SIG-M5 (cell line): ENCODE results near the gene COL17A1.

Experiments used
- DNase-seq: peaks from one replicate; lab custom pipeline; 2025; lab: John Stamatoyannopoulos, UW

Gene COL17A1

DNA sequence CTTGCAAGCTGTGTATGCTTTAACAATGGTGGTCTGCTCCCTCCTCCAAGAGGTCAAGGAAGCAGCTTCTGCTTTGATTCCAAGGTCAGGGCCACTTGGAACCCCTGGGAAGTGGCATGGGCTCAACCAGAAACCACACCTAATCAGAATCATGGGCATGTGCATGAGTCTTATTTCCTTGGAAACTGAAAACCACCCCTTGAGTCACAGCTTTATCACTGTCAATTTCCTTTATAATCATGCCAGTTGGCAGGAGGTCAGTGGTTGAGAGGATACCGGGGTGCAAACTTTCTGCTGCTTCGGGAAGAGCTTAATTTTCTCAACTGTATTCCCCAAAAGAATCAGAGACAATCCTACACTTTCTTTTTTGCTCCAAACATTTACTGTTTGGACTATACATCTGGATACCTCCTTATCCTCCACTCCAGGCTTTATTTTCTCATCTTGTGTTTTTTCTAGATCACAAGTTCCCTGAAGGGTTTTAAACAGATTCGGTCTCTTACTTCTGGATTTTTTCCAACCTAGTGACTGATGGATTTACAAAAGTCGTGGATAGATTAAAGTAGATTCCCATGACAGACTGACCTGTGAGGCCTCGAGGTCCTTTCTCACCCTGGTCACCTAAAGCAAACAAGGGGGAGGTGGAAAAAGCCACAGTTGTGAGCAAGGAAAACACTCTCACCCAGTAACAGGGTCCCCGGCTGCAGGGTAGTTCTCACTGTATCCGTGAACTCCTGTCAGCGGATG, 36.0 kb downstream of the COL17A1 start:
- DNase-seq, result no peak

DNA sequence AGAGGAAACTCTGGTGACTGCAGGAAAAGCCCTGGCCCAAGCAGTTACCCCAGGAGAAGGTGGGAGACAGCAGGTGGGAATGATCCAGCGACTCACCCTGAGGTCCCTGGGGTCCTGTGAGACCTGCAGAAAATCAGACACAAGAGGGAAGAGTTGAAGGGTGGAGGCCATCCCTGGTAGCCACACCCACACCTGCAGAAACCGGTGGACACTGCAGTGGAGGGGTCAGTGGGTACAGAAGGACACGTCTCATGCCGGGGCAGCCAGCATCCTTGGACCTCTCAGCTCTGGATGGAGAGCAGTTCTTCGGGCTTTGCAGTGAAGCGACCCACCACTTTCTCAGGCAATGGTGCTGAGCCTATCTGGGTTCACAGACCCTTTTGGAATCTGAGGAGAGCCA, 39.0 kb downstream of the COL17A1 start:
- DNase-seq, result no peak

DNA sequence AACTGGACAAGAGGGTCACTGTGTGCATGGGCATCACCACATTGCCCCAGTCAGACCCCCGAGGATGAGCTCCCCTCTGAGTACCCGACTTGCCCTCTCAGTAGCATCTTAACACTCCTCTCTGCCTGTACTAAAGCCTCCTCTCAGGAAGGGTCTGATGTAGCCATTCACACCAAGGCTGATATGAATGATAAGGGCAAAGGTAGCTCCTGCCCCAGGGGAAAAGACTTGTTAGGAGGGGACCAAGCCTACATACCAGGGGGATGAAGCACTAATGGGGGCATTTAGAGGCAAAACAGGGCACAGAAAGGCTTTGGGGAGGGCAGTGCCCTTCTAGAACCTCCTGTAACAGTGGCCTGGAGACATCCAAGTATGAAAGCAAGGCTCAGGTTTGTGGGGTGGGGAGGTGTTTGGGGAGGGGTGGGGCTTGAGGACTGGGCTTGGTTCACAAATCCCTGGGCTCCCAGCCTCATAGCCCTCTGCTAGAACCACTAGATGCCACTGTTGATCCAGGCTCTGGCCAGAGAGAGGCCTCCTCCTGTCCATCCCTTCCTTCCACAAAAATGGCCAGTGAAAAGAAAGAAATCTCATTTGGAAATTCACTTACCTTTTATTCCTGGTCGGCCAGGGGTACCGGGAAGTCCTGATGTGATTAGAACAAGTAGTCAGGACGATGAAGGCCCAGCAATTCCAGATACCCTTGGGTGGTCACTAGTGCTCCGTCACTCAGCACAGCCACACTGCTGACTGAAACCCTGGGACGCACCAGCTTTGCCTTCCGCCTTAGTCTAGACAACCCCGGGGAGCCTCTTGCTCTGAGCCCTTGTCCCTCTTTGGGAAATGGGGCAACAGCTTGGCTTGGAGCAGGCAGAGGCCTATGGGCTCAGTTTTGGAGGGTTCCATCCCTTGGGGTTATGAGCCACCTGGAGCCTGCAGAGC, 40.3 kb downstream of the COL17A1 start:
- no peak for DNase-seq

DNA sequence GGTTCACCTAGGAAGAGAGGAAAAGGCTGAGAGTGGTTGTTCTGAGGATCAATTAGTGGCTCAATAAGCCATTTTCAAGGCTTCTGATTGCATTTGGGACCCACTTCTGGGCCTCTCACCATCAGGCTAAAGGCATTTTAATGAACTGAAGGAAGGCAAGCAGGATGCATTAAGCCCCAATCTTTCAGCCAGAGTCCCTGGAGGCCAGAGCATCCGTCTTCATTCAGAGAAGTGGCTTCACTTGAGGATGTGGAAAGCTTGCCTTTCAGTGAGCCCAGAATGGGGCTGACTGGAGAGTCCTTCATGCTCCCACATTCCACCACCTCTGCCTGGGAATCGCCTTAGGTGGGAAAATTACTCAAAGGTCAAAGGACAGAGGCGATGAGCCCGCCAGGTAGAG, 41.8 kb downstream of the COL17A1 start:
- no peak for DNase-seq

DNA sequence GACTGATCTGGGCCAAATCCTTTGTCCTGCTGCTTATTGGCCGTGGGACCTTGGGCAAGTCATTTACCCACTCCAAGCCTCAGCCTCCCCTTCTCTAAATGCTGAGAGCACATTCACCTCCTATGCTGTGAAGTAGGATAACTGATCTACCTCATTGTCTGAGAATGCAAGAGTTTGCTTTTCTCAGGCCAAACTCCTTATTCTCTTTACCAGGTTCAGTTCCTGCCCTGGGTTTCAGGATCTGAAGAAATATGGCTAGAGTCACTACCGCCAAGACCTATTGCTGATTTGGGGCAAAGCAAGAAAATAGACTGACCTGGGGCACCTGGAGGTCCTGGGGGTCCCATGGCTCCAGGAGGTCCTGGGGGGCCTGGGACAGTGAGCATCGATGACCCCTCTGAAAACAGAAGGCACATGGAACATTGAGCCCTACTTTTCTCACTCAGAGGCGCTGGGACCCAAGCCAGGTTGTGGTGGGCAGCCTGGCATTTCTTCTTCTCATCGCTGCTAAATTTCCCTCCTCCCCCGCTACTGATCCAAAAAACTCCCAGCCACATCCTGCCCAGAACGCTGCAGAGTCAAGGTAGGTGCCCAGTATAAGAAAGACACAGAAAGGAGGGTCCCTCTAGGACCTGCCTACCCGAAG, 42.4 kb downstream of the COL17A1 start:
- no peak for DNase-seq

DNA sequence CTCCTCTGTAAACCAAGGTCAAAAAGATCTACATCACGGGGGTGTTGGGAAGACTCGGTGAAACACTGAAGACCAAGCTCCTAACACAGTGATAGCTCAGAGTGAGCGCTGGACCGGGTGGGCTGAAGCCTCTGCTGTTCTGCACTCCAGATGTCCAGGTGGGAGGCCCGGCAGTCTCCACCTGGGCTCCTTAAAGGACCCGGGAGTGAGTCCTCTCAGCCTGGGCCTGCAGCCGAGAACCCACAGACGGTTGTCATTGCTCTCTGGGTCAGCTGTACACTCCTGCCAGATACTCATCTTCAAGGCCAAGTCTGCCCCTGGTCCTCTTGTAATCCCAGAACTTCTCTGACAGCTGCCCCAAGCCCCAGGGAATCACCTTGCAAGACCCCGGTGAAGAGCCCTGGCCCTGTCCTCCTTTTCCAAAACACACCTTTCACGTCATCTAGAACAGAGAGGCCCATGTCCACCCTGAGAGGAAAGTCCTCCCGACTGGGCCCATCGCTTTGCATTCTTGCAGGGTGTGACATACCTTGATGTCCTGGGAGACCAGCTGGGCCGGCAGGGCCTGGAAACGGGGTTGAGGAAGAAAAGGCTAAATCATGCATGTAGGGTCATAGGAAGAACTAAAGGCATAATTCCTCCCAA, 43.7 kb downstream of the COL17A1 start:
- DNase-seq, result no peak

DNA sequence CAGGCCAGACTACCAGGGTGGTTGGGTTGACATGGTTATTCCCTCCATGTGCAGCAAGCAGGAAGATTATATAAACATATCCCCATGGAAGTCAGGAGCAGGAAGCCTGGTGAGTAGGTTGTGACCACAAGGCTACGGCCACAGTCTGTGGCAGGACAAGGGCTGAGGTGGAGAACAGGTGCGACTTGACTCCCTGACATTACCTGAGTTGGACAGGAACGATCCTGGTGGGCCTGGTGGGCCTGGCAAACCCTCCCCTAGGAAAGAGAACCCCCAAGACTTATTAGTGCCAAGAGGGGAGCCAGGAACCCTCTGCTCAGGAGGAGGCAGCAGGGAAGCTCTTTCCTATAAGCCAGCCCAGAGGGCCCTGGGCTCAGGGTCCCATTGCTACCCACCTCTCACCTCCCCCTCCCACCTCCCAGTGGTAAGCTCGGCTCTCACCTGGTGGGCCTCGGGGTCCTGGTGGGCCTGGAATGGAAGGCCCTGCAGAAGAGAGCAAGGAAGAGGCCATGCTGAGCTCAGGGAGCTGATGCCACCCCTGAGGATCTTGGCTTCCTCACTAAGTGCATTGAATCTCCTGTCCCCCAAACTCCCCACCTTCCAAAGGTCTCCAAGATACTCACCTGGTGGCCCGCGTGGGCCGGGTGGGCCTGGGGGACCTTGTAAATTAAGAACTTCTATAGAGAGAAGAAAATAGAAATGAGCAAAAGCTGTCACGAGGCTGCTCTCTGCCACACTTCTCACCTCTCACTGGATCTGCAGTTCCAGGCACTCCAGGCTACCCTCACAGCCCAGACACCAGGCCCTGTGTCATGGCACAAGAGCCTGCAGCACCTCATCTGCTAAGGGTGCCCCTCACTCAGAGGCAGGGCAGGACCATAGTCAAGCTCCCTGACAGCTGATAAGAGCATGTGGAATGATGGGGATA, 44.6 kb downstream of the COL17A1 start:
- no peak for DNase-seq

DNA sequence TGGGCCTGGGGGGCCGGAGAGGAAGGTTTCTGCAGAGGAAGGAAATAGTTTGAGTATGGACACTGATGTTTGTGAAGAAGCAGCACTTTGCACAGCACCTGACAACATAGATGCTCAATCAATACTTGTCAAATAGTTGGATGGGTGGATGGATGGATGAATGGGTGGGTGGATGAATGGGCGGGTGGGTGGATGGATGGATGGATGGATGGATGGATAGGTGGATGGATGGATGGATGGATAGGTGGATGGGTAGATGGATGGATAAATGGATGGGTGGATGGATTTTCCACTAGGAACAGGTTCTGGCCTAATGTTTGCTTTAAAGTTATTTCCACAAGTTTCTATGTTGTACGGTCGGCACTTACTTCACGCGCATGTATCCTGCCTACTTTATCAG, 45.3 kb downstream of the COL17A1 start:
- DNase-seq, result no peak

DNA sequence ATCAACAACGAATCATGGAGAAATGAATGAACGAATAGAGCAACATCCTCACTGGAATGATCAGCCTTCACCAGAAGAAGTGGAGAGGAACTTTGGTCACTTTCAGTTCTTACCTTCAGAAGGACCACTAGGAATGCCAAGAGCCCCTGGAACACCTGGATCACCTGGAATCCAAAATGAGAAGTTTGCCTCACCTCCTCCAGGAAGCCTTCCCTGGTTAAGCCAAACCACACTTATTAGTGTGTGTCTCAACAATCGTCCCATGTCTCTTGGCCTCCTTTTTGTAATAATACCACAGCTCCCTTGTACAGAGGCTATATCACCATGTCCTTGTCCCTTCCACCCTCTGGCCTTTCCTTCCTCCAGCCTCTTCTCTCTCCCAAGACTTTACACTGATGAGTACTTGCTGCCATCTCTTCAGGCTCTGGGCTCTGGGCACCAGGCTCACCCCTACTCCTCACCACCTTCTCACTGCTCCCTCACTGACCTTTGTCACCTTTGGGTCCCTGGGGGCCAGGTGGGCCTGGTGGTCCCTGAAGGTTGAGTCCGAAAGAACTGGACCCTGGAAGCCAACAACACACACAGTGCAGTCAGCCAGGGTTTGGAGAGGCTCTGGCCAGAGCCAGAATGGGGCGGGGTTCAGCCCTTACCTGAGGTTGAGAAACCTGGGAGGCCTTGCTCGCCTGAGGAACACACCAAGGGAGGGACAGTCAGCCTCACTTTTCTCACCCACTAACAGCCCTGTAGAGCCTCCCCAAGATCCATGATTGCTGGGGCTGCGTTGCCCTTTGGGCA, 46.5 kb downstream of the COL17A1 start:
- no peak for DNase-seq

DNA sequence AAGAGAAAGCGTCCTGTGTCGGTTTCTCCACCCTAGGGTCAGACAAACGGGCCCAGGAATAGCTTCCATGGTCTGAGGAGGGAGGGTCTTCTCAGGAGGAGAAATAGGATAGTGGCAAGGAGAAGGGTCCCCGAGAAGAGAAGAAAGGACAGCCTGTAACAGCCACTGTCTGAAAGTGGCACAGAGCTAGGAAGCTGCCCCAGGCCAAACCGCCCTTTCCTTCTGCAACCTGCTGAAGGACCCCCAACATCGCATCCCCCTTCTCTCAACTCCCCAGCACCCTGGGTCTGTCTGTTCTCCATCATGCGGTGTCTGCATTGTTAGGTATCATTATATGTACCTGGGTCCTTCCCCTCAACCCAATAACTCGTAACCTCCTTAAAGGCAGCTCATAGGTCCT, 47.1 kb downstream of the COL17A1 start:
- DNase-seq, result no peak

DNA sequence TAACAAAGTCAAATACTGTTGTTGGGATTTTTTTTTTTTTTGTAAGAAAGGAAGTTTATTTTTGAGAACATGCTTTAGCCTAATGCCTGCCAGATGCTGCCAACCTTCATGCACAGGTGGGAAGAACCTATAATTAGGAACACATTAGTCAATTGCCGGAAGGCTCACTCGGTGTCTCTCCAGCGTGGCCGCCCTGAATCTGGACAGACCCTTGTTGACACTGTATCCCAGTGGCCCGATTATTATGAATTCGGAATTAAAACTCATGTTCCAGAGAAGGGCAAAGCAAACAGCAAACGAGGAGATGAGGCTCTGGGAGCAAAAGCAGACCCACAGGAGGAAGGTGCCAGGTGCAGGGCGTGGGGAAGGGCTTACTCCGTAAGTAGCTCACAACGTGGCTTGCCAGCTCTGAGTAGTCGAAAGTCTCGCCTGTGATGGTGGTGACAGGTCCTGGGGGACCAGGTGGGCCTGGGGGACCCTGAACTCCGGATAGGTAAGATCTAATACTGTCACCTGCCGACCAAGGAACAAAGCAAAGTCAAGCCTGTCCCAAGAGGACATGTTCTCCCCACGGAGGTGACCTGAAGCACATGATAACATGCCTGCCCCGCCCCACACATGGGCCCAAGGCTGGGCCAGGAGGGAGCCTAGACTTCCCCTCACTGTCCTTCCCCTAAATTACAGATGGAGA, 48.3 kb downstream of the COL17A1 start:
- DNase-seq, result no peak

DNA sequence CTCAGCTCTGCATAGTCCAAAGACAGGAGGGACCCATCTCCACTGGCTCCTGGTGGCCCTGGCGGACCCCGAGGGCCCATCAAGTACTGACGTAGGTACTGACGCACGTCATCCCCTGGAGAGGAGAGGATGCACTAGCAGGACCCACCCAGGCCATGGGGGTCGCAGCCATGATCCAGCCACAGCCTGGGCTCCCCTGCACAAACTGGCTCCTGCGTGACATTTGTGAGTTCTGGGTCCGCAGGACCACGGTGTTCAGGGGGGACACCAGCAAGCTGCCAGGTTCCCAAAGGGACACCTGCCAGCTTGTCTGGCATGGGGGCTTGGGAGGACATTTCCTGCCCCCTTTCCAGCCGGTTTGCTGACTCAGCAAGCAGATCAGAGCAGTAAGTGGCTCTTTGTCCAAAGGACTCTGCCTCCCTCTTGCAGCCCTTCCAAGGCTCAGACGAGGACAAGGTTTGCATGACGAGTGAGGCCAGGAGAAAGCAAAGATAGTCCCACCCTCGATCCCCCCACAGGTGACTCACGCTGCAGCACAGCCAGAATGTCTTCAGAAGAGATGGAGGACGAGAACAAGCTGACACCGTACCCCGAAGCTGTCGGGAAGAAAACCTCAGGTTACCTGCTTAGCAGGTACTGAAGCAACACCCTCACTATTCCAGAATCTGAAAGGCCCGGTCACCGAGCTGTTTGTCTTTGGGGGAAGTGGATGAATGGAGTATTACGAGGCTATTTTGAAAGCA, 49.0 kb downstream of the COL17A1 start:
- no peak for DNase-seq

DNA sequence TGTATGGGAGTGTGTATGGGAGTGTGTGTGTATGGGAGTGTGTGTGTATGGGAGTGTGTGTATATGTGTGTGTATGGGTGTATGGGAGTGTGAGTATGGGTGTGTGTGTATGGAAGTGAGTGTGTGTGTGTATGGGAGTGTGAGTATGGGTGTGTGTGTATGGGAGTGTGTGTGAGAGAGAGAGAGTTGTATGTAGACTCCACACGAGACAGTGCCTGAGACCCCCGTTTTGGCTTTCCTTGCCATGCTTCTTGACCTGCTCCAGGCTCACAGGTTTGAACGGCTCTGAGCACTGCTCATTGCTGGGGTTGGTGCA, 49.7 kb downstream of the COL17A1 start:
- DNase-seq, result no peak

DNA sequence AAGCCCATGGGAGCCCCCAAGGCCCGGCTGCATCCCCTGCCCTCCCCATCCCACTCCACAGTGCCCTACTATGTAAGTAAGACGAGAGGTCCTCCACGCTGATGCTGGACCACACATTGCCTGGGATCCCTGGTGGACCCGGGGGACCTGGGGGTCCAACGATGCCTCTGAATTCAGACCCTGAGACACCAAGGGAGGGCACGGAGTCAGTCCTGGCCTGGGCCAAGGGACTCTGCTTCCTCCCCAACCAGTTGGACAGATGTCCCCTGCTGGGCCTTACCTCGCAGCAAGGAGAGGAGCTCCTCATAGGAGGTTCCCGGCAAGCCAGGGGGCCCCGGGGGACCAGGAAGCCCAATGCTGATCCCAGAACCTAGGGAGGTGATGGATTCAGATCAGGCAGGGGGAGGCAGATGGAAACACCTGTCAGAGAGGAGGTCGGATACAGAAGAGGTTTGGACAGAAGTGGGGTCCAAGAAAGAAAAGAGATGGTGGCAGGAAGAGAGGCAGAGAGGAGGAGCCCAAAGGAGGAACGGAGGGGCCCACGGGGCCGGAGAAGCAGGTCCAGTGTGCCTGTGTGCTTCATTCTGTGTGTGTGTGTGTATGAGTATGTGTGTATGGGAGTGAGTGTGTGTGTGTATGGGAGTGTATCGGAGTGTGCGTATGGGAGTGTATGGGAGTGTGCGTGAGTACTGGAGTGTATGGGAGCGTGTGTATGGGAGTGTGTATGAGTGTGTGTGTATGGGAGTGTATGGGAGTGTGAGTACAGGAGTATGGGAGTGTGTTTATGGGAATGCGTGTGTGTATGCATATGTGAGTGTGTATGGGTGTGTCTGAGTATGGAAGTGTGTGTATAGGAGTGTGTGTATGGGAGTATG, 50.2 kb downstream of the COL17A1 start:
- no peak for DNase-seq

DNA sequence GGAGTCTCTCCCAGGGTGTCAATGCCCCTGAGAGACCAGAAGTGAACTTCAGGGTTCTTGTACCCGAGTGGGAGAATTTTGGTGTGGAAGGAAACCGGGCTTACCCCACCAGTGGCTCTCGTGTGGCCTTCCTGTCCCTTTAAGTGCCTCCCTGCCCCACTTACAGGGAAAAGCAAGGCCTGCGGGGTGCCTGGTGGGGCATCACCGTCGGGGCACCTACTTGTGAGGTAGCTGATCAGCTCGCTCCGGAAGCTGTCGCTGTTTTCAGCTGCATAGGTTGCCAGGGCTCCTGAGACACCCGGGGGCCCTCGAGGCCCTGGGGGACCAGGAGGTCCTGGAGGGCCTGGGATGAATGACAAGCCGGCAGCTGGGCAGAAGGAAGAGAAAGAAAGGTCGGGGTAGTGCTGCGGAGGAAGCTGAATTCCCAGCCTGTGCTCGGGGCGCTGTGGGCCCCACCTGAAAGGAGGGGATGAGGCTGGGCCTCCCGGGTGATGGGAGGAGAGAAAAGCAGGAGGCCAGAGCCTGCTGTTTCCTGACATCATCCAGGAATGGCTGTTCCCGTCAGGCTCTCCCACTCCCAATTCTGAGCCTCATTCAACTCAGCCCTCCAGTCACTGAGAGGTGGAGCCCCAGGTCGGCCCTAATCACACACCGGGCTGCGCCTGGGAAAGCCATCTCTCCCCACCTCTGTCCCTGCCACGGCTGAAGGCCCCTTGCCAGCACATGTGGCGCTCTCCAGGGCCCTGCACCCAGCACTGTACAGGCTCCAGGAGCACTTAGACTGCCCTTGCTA, 51.1 kb downstream of the COL17A1 start:
- DNase-seq, result no peak

DNA sequence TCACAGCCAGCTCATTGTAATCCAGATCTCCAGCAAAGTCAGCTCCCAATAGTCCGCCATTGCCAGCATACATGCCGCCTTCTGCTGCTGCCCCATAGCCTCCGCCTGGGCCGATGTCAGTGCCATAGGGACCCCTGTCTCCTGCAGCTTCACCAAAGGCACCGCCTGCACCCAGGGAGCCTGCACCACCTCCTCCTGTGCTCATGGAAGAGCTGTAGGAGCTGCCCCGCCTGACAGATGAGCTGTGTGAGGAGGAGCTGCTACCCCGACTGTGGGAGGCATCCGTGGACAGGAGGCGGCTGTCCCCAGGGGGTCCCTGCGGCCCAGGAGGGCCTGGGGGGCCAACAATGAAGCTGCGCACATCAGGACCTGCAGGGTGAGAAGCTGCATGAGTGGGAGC, 51.7 kb downstream of the COL17A1 start:
- DNase-seq, result no peak

DNA sequence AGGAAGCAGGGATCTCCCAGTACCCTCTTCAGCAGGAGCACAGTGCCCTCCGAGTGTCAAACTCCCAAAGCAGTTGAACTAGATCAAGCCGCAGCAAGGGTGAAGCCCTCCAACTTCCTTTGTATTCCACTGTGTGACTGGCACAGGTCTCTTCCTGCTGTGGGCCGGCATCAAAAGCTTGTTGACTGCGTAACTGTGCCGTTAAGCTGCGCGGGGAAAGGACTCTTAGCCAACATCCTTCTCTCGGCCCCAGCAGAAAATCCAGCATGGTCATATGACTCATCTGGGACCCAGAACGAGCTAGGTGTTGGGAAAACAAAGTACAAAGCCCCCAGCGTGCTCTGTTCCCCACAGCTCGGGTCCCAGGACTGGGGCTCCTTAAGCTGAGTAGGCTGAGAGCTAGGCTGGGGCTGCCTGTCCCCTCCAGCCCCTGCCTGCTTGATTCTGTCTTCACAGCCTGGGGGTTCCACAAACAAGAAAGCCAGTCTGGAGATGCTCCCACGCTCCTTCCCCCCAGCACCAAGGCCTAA, 52.2 kb downstream of the COL17A1 start:
- DNase-seq, result no peak
